Choroid plexus epithelial cell (primary cell): ENCODE measurements around the gene GSG1L2.

Source experiments
- DNase-seq: peaks from one replicate; pipeline ENCODE4 v3.0.0-alpha.2; 2010; ENCODE audit warnings: low read depth
- H3K4me3 ChIP-seq: 2 replicates; pipeline ENCODE4 v1.5.1; 2011; ENCODE audit warnings: low read depth, mild to moderate bottlenecking, control low read depth, low read length, moderate library complexity
- TF ChIP-seq, protein P1 (sequence below): conservative IDR thresholded peaks from 2 replicates; pipeline ENCODE4 v1.5.1; 2011; ENCODE audit warnings: low read depth, mild to moderate bottlenecking, control low read depth, inconsistent platforms, low read length, moderate library complexity

Gene GSG1L2

DNA sequence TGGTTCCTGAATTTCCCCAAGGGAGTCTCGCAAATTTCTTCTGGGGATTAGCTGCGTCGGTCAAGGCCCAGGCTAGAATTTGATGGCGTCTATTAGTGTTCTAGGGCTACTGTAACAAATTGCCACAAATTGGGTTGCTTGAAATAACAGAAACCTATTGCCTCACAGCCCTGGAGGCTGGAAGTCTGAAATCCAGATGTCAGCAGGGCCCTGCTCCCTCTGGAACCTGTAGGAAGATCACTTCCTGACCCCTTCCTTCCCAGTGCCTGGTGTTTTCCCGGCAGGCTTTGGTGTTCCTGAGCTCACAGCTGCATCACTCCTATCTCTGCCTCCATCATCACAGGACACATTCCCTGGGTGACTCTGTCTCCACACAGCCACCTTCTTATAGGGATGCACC lies 54.9 kb downstream of the GSG1L2 start:
- no peak overlapping the region for H3K4me3 ChIP-seq
- TF ChIP-seq, protein P1, sequence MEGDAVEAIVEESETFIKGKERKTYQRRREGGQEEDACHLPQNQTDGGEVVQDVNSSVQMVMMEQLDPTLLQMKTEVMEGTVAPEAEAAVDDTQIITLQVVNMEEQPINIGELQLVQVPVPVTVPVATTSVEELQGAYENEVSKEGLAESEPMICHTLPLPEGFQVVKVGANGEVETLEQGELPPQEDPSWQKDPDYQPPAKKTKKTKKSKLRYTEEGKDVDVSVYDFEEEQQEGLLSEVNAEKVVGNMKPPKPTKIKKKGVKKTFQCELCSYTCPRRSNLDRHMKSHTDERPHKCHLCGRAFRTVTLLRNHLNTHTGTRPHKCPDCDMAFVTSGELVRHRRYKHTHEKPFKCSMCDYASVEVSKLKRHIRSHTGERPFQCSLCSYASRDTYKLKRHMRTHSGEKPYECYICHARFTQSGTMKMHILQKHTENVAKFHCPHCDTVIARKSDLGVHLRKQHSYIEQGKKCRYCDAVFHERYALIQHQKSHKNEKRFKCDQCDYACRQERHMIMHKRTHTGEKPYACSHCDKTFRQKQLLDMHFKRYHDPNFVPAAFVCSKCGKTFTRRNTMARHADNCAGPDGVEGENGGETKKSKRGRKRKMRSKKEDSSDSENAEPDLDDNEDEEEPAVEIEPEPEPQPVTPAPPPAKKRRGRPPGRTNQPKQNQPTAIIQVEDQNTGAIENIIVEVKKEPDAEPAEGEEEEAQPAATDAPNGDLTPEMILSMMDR = no peak
- no peak for DNase-seq

DNA sequence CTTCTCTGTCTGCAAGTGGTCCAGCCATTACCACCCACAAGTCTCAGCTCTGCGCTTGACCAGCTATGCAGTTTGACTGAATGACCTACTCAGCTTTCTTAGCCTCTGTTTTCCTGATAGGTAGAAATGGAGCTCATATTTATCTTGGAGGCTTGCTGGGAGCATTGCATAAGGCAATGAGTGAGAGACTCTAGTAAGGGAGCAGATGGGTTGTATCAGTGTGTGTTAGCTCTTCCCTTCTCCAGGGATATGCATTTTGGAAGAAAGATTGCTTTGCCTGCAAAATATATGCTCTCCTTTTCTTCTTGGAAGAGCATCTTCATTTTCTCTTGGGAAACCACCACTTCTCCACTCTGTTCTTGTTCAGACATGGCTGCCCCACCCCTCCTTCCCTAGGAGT lies 56.6 kb downstream of the GSG1L2 start:
- TF ChIP-seq, protein P1 = no peak
- no peak overlapping the region for H3K4me3 ChIP-seq
- no peak for DNase-seq

DNA sequence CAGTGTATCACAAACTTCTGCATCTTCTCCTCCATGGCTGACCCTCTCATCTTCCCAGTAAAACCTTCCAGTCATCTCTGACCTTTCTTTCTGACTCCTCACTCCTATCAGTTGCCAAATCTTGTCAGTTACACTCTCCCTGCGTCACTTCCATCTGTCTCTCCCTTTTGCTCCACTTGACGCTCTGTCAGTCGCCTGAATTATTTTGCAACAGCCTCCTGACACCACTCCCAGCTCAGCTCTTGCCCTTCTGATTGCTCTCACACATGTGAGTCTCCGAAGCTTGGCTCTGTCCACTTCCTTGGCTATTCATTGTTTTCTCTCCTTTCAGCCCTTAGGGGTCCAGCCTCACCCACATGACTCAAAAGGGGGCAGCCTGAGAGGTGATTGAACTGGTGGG lies 58.2 kb downstream of the GSG1L2 start:
- DNase-seq = no peak
- TF ChIP-seq, protein P1 = no peak

DNA sequence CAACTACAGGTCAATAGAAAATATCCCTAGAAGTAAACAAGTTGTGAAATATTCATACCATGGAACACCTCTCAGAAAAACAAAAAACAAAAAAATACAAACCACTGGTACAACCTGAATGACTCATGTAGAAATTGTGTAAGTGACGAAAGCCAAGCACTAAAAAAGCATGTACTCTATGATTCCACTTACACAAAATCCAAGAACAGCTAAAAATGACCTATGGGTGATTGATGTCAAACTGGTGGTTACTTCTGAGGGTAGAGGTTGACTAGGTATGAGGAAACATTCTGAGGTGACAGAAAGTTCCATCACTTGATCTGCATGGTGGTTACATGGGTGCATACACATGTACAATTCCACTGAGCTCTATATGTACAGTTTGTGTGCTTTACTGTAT lies 61.6 kb downstream of the GSG1L2 start:
- DNase-seq = no peak
- H3K4me3 ChIP-seq = no peak overlapping the region
- TF ChIP-seq, protein P1 = no peak

More for the DNA sequence above, 58.2 kb downstream of the GSG1L2 start:
- no peak overlapping the region for H3K4me3 ChIP-seq

DNA sequence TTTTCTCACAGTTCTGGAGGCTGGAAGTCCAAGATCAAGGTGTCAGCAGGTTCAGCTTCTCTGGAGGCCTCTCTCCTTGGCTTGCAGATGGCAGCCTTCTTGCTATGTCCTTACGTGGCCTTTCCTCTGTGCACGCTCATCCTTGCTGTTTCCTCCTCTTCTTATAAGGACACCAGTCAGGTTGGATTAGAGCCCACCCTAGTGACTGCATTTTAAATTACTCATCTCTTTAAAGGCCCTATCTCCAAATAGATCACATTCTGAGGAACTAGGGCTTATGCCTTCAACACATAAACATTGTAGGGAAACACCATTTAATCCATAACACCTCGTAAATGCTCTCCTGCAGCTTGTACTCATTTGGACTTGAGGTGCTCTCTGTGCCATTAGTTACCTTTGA lies 66.8 kb downstream of the GSG1L2 start:
- H3K4me3 ChIP-seq = no peak overlapping the region
- DNase-seq = no peak
- TF ChIP-seq, protein P1 = no peak
